NCI-H2107 treated with DMSO at 0.1 percent for 48 hours (cell line): ENCODE data around the gene PPHLN1.
"Not testable (repeated sequence)": the region's sequence is repeated elsewhere in the genome, so short reads cannot be mapped to it uniquely, and the experiment has no call there.

ENCODE experiments used
- DNase-seq: peaks from one replicate; lab custom pipeline; 2025; ENCODE audit not compliant: unreplicated experiment; lab: John Stamatoyannopoulos, UW

The PPHLN1 gene

GRCh38 chr12:42365486-42365885 is 39.5 kb downstream of the PPHLN1 start:
- DNase-seq: no peak

- DNase-seq: no peak
Observed at GRCh38 chr12:42370013-42370412, 44.0 kb downstream of the PPHLN1 start.

GRCh38 chr12:42372154-42372791 is 46.3 kb downstream of the PPHLN1 start:
- peak; percentile 58 for DNase-seq

- no peak for DNase-seq
Observed at GRCh38 chr12:42373669-42374068, 47.7 kb downstream of the PPHLN1 start.

GRCh38 chr12:42380733-42381132 is 54.8 kb downstream of the PPHLN1 start:
- DNase-seq: no peak

GRCh38 chr12:42382013-42382696 is 56.2 kb downstream of the PPHLN1 start:
- no peak for DNase-seq

- no peak for DNase-seq
Observed at GRCh38 chr12:42385326-42385841, 59.4 kb downstream of the PPHLN1 start.

GRCh38 chr12:42386308-42386707 is 60.3 kb downstream of the PPHLN1 start:
- DNase-seq: no peak

- DNase-seq: not testable (repeated sequence)
Observed at GRCh38 chr12:42388086-42388485, 62.1 kb downstream of the PPHLN1 start.

- no peak for DNase-seq
Observed at GRCh38 chr12:42394429-42394828, 68.5 kb downstream of the PPHLN1 start.

- DNase-seq: no peak
Observed at GRCh38 chr12:42396473-42397259, 70.7 kb downstream of the PPHLN1 start.

GRCh38 chr12:42402821-42403411 is 76.9 kb downstream of the PPHLN1 start:
- DNase-seq: no peak

GRCh38 chr12:42407306-42407705 is 81.3 kb downstream of the PPHLN1 start:
- DNase-seq: no peak

GRCh38 chr12:42409471-42409870 is 83.5 kb downstream of the PPHLN1 start:
- DNase-seq: no peak

- DNase-seq: no peak
Observed at GRCh38 chr12:42410340-42410739, 84.4 kb downstream of the PPHLN1 start.

GRCh38 chr12:42420395-42420794 is 94.4 kb downstream of the PPHLN1 start:
- DNase-seq: no peak

GRCh38 chr12:42421844-42422779 is 96.1 kb downstream of the PPHLN1 start:
- DNase-seq: no peak

GRCh38 chr12:42422785-42423184 is 96.8 kb downstream of the PPHLN1 start:
- no peak for DNase-seq

- DNase-seq: no peak
Observed at GRCh38 chr12:42426746-42427145, 100.8 kb downstream of the PPHLN1 start.

- no peak for DNase-seq
Observed at GRCh38 chr12:42428850-42429249, 102.9 kb downstream of the PPHLN1 start.
